Endothelial cell of umbilical vein (primary cell): Measurements from ENCODE around the gene DSE. TPM values are rescaled to one million over a fixed set of nuclear protein-coding genes. Genes with fewer than 3 reads are reported as not detected.

Source experiments
- BruUV-seq: library from RNA; stranded (reverse); fragments of 400-500 nt; replicated peaks from 2 replicates; lab custom pipeline; 2021; lab: Mats Ljungman, UMichigan
- CTCF ChIA-PET: fragments of 300-600, 350-600 bp; sonication (Branson Sonifier 250); formaldehyde crosslinking; loops from one replicate; lab custom pipeline; 2021; ENCODE audit warnings: antibody characterized with exemption, inconsistent platforms; lab: Charles Lee
- POLR2A ChIA-PET: fragments of 300-600, 350-600 bp; sonication (Branson Sonifier 250); formaldehyde crosslinking; loops from one replicate; lab custom pipeline; 2021; ENCODE audit warnings: antibody characterized with exemption, inconsistent platforms; lab: Charles Lee
- DNase-seq: peaks from one replicate; pipeline ENCODE4 v3.0.0-alpha.2; 2011; ENCODE audit warnings: low read depth, low spot score
- FAIRE-seq: peaks from 2 replicates; lab custom pipeline; 2011; peaks lifted over from hg19 to GRCh38; lab: Jason Lieb, UNC
- H2AFZ ChIP-seq: 2 replicates; pipeline ENCODE4 v1.6.0; 2012; ENCODE audit warnings: low read depth, low read length, control low read depth, inconsistent platforms
- H3K27ac ChIP-seq: 2 replicates; pipeline ENCODE4 v1.5.1; 2011; ENCODE audit warnings: low read depth, mild to moderate bottlenecking, control low read depth, low read length, moderate library complexity; ENCODE audit not compliant: insufficient read depth
- H3K27me3 ChIP-seq, 2 experiments: 2 replicates each; pipeline versions ENCODE4 v1.6.0 to v1.6.1; 2011; ENCODE audit warnings: low read length in 2 of 2, mixed read lengths in 1 of 2; ENCODE audit not compliant: control insufficient read depth in 2 of 2, insufficient read depth in 2 of 2
- H3K36me3 ChIP-seq, 2 experiments: 2 replicates in 1 of 2; 3 replicates in 1 of 2; pipeline ENCODE4 v1.5.1; 2011; ENCODE audit warnings: low read length in 2 of 2, mild to moderate bottlenecking in 1 of 2, moderate library complexity in 1 of 2; ENCODE audit not compliant: control insufficient read depth in 2 of 2, insufficient read depth in 2 of 2; ENCODE audit errors: extremely low read depth in 1 of 2
- H3K4me1 ChIP-seq: 3 replicates; pipeline ENCODE4 v1.5.1; 2011; ENCODE audit warnings: mild to moderate bottlenecking, low read length; ENCODE audit not compliant: control insufficient read depth, insufficient read depth; ENCODE audit errors: extremely low read depth
- H3K4me2 ChIP-seq: 2 replicates; pipeline ENCODE4 v1.6.1; 2011; ENCODE audit warnings: low read length, control low read depth, mixed read lengths; ENCODE audit not compliant: insufficient read depth
- H3K4me3 ChIP-seq, 3 experiments: fragments of 200-600 bp in 1 of 3; sonication (generic), shearing (Covaris generic) in 1 of 3; replicated peaks in 1 of 3; 2 replicates each; pipeline ENCODE4 v1.5.1; 2011 to 2016; ENCODE audit warnings: control low read depth in 3 of 3, low read length in 3 of 3, mild to moderate bottlenecking in 2 of 3, inconsistent platforms in 1 of 3, low read depth in 1 of 3, moderate library complexity in 1 of 3; ENCODE audit not compliant: insufficient read depth in 1 of 3
- H3K79me2 ChIP-seq: 2 replicates; pipeline ENCODE4 v1.6.0; 2012; ENCODE audit warnings: low read length, inconsistent platforms; ENCODE audit not compliant: control insufficient read depth, insufficient read depth
- H3K9ac ChIP-seq: replicated peaks from 2 replicates; pipeline ENCODE3; 2011; ENCODE audit warnings: low read length, control low read depth; ENCODE audit not compliant: insufficient read depth; ENCODE audit errors: extremely low read depth
- H3K9me1 ChIP-seq: replicated peaks from 3 replicates; pipeline ENCODE4 v1.6.0; 2011; ENCODE audit warnings: mild to moderate bottlenecking, low read length; ENCODE audit not compliant: control insufficient read depth, insufficient read depth; ENCODE audit errors: extremely low read depth
- H3K9me3 ChIP-seq: replicated peaks from 2 replicates; pipeline ENCODE4 v1.5.1; 2012; ENCODE audit warnings: low read length, inconsistent platforms; ENCODE audit not compliant: control insufficient read depth, insufficient read depth
- H4K20me1 ChIP-seq: replicated peaks from 2 replicates; pipeline ENCODE3; 2011; ENCODE audit warnings: mild to moderate bottlenecking, low read length; ENCODE audit not compliant: control insufficient read depth, insufficient read depth; ENCODE audit errors: extremely low read depth
- CTCF ChIP-seq, 2 donors: IDR thresholded peaks; 1 replicate in 1 of 2; 2 replicates in 1 of 2; pipeline ENCODE4 v1.5.1; 2011; ENCODE audit warnings: low read length in 2 of 2, mild to moderate bottlenecking in 2 of 2, moderate library complexity in 2 of 2, control low read depth in 1 of 2, inconsistent platforms in 1 of 2, low read depth in 1 of 2; ENCODE audit not compliant: insufficient read depth in 1 of 2; ENCODE audit errors: extremely low read depth in 1 of 2
- EZH2 ChIP-seq: IDR thresholded peaks from 2 replicates; pipeline ENCODE4 v1.6.1; 2012; ENCODE audit warnings: borderline replicate concordance, low read depth, mild to moderate bottlenecking, moderate library complexity, low read length, inconsistent platforms; ENCODE audit not compliant: severe bottlenecking
- FOS ChIP-seq: IDR thresholded peaks from 2 replicates; pipeline ENCODE4 v1.6.1; 2011; ENCODE audit warnings: mild to moderate bottlenecking, low read length, moderate library complexity, borderline replicate concordance; ENCODE audit not compliant: insufficient read depth
- GATA2 ChIP-seq: IDR thresholded peaks from 2 replicates; pipeline ENCODE4 v1.7.0; 2011; ENCODE audit warnings: low read depth, mild to moderate bottlenecking, moderate library complexity, mixed read lengths, low read length; ENCODE audit not compliant: insufficient read length, insufficient read depth
- JUN ChIP-seq: IDR thresholded peaks from 2 replicates; pipeline ENCODE4 v1.6.1; 2011; ENCODE audit warnings: borderline replicate concordance, low read depth; ENCODE audit not compliant: insufficient read length, insufficient read depth
- MAX ChIP-seq: IDR thresholded peaks from 2 replicates; pipeline ENCODE4 v1.6.1; 2011; ENCODE audit not compliant: insufficient read depth, insufficient read length
- MYC ChIP-seq: IDR thresholded peaks from one replicate; pipeline ENCODE4 v1.6.1; 2011; ENCODE audit warnings: mild to moderate bottlenecking, low read depth, low read length
- POLR2A ChIP-seq: IDR thresholded peaks from 2 replicates; pipeline ENCODE4 v1.6.1; 2012; ENCODE audit warnings: low read depth, mild to moderate bottlenecking, control low read depth, low read length
- POLR2AphosphoS5 ChIP-seq: IDR thresholded peaks from 2 replicates; pipeline ENCODE4 v1.6.1; 2012; ENCODE audit warnings: low read depth, mild to moderate bottlenecking, control low read depth, low read length, moderate library complexity; ENCODE audit not compliant: insufficient read depth
- dilution Hi-C: fragments of 300-500 bp; cut with MboI; formaldehyde crosslinking; loops from one replicate; pipeline ENCODE4 v1.15.0; 2019; ENCODE audit warnings: low sequenced_read_pairs; ENCODE audit not compliant: extremely low pct_ligation_motif_present
- intact Hi-C: fragments of 100-400 bp; cut with micrococcal nuclease; formaldehyde crosslinking; loops from one replicate; pipeline ENCODE4 v1.10.0; 2022
- polyA plus RNA-seq, 4 experiments: library from polyadenylated mRNA; depleted of rRNA in 3 of 4; stranded (reverse) in 3 of 4; unstranded in 1 of 4; fragments of >200 nt; gene quantifications; 2 replicates each; pipeline versions ENCODE4 v1.2.1 to v1.2.3, GENCODE V29; 2011 to 2012; ENCODE audit warnings: missing spikeins in 1 of 4
- total RNA-seq: library from RNA; stranded (reverse); gene quantifications from 2 replicates; pipeline ENCODE4 v1.2.3, GENCODE V29; 2021

The DSE gene
- total and polyA plus RNA-seq, 2 donors (not counting 3 experiments of a cell fraction or from before 2014, with no cell fraction given) = 12.0 to 25.0 TPM

- FAIRE-seq (no peak), DNase-seq (no peak)
- Histone ChIP-seq H3K9me3 (no peaks in the 10 kb centered on the region), H3K27me3 (no peaks in the 10 kb centered on the region), H3K4me1 (no peaks in the 10 kb centered on the region), H2AFZ (no peak overlapping the region), H3K4me2 (no peak overlapping the region), H3K9ac (no peak overlapping the region), H3K9me1 (no peaks in the 10 kb centered on the region), H3K4me3 (no peak overlapping the region), H3K79me2 (no peaks in the 10 kb centered on the region), H4K20me1 (no peaks in the 10 kb centered on the region), H3K36me3 (no peaks in the 10 kb centered on the region), H3K27ac (no peak overlapping the region)
- CTCF ChIA-PET = interaction anchor here (0.6 to 2.7 kb wide), 6 partner anchors 9 to 155 kb away, joined by 3 to 13 read pairs (median 6); partner anchors contain the start of gene CALHM5
- no TSS peak for BruUV-seq
- intact Hi-C loops (no loop called here), dilution Hi-C loops (no loop called here)
- no peak for TF ChIP-seq MYC
- TF ChIP-seq MAX = no peak
- no peak for TF ChIP-seq CTCF (IDR thresholded peaks at IDR 0.05; ENCODE audit: extremely low read depth in 1 of 2, insufficient read depth in 1 of 2, low read depth in 1 of 2, low read length in 2 of 2)
- TF ChIP-seq FOS = no peak
- TF ChIP-seq JUN = no peak
- no peak for TF ChIP-seq GATA2
- no peak for TF ChIP-seq EZH2
- no peak for TF ChIP-seq POLR2A
- TF ChIP-seq POLR2AphosphoS5 = no peak
- POLR2A ChIA-PET = no interaction called here
Measured at GRCh38 chr6:116424001-116424400, 53.3 kb downstream of the DSE start.
